NCI-H345 (cell line): ENCODE measurements around the gene RASGRP2.

Experiments
- DNase-seq: peaks from one replicate; lab custom pipeline; 2025; lab: John Stamatoyannopoulos, UW

RASGRP2 gene

DNA sequence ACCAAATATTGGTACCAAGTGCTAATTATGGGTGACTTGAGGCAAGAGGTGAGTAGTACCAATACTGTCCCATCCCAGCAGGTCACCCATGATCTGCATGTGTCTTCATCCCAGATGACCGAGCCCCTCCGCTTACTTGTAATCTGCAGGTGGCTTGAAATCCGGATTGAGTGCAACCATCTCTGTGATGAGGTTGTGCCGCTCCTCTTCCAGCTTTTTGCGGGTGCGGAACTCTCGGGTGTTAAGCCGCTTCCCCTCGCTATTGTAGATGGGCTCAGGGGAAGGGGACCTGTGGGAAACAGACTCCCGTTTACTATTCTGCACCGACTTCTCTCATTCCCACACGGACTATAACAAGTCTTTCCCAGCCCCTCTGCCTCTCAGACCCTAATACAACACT, 26.2 kb upstream of the RASGRP2 start:
- no peak for DNase-seq

DNA sequence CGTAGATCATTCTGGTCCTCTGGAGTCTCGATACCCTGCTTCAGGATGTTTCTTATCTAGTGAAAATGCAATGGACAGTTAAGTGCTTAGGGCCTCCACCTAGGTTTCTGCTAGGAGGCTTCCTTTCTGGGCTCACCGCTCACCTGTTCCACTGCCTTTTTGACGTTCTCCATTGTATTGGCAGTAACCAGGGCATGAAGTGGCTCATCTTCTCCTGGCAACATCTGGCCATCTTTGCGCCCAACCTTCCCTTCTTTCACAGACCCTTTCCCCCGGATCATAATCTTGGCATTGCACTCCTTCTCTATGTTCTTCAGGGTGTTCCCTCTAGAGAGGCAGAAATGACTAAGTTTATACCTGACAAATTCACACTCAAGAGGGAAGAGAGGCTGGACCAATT, 25.3 kb upstream of the RASGRP2 start:
- no peak for DNase-seq

DNA sequence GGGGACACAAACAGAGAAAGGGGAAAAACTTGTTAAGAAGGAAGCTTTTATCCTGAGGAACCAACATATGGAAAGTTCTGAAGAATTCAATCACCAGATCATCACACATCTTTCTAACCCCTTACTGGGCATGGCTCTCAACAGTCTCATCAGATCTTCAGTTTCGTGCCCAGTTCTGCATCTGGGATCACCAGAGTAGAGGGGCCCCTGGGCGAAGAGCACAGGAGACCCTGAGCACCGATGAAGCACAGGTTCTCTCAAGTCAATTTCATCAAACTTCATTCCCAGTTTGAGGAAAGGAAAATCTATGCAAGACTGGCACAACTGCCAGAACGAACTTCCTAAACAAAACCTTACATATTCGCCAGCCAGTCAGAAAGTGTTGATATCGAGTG, 24.4 kb upstream of the RASGRP2 start:
- no peak for DNase-seq

DNA sequence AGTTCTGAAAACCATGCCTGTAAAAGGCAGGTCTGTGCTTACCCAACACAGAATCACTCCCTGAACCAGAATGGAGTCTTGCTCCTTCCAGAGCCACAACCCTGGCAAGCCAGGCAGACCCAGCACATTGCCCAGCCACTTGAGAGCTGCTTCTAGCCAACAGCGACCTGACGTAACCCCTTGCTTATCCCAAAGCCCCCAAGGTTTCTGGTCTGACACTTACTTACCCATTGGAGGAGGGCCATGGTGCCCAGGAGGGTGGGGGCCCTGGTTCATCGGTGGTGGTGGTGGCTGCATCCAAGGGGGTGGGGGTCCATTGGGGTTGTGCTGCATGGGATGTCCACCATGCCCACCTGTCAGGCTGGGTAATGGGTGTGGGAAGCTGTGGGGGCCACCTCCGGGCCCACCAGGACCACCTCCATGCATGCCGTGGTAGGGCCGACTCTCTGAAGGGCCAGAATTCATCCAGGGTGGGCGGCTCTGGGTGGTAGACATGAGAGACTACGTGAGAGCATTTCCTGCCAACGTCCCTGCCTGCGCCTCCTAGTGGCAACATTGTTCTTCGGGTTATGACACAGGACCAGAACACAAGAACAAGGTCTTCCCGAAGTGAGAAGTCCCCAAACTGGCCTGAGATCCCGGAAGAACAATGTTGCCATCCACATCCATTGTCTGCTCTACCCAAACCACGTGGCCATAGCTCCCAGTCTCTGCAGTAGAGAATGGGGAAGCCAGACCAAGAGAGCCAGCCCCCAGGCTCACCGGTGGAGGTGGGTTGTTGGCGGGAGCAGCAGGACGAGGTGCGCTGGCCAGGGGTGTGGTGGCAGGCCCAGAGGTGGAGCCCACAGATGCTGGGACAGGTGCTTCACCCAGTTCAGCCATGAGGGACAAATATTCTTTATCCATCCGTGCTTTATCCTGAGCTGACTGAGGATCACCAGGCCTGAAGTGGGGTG, 23.7 kb upstream of the RASGRP2 start:
- peak; percentile 27 for DNase-seq

DNA sequence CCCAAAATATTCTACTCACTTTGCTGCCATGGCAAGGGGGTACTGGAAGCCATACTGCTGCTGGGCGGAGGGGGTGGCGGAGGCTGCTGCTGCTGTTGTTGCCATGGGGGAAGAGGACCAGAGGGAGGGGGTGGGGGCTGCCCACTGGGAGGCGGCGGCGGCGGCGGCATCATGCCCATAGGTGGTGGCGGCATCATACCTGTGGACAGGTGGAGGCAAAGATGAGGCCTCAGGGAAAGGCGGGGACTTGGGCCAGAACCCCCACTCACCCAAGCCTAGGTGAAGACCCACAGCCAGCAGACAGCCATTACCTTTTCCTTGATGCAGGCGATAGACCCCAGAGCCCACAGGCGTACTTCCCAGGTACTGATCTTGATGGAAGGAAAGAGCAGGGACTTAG, 22.9 kb upstream of the RASGRP2 start:
- DNase-seq = no peak

DNA sequence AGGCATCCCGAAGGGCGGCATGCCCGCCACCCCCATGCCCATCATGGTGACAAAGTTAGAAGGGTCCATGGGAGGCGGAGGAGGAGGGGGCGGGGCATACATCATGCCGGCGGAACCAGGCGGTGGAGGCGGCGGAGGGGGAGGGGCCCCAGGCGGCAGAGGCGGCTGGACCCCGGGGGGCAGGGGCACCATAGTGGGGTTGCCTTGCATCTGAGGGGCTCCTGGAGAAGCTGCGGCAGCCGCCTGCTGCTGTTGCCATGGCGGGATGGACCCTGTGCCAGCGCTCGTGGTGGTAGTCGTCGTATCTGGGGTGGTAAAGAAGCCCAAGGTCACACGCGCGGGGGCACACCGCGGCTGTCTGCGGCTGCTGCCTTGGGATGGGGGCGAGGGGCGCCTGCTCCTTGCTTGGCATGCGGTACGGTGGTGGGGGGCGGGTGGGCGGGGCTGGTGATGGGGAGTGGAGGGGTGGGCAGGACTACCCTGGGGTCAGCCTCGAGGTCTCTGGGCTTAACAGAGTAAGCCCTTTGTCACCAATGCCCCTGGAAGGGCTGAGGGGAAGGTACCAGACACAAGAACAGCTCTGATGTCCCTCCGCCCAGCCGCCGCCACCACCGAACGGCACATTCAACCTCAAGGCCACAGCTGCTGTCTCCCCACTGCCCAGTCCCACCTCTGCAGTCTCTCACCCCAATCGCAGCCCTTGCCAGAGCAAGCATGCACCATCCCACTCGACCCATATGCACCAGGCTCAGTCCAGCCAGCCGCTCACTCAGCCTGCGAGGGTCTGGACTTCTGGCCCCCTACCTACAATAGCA, 22.1 kb upstream of the RASGRP2 start:
- no peak for DNase-seq

DNA sequence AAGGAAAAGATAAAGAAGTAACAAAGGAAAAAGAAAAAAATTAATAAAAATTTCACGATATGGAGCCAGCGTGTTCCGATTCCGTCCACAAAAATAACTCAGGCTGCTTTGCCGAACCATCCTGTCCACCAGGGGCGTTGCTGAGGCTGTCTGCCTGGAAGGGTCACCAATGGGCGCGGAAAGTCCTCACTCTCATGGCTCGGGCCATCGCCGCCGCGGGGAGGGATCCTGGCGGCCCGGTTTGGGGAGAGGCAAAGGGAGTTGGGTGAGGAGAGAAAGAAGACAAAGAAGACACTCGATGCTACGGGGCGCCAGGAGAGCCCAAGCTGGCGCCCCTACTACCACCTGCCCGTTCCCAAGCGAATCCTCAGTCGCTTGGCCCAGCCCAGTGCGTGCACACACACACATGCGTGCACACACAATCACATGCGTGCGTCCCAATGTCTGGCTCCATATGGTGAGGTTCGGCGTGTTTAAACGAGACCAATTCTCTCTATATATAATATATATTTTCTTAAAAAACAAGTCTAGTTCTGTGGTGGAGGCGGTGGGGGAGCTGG, 21.4 kb upstream of the RASGRP2 start:
- DNase-seq = no peak

DNA sequence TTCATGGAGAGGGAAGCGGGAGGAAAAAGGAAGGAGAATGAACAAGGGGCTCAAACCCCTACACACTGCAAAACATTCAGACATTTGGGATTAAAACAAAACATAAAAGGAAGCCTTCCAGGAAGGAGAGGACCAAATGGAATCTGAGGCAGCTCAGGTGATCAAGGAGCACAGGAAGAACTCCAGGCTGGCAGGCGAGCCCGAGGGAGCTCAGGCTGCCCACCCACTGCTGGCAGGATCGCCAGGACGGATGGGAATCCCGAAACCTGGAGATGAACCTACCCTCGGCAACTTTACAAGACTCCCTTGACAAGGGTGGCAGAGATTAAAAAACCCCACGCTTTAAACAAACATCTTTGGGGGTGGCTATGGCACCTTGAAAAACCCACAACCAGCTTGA, 20.8 kb upstream of the RASGRP2 start:
- no peak for DNase-seq

DNA sequence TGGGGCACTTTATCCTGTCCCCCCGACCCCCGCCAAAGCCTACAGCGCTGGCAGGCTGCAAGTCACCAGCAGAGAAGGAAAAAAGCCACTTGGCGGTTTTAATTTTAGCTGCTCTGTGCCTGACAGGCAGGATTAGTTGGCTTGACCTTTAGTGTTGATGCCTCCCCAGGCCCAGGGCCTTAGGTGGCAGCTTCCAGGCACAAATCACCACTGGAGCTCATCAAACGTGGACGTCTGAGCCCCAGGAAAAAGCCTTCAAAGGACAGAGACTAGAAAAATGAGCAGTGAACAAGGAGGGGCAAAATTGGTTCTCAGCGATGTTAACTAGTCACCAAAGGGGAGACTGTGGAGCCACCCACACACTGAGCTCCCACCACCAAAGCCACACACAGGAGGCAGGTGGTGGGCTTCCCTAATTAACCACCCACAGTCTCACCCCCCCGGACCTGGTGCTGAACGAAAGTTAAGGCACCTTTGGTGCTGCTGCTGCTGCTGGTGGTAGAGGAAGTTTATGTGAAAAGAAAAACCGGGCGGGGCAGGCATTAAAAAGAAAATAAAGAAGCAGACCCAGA, 20.2 kb upstream of the RASGRP2 start:
- no peak for DNase-seq

DNA sequence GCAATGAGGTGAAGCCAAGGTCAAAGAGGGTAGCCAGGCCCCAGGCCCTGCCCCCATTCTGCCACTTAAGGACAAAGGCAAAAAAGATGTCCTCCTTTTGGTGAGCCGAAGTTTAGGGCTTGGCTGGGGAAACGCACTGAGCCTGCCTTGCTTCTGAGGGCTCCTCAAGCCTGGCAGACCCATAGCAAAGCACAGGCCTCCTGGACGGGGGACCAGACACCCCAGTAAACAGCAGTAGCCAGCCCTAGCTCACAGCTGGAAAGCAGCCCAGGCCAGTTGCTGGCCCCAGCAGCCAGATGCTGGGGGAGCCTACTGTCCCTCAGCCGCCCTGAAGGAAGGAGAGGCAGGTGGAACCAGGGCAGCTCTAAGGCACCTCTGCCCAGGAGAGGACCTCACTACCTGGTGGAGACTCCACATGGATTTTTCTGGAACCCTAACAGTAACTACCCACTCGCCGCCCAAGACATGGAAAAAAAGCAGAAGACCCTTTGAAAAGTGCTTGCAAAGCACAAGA, 19.6 kb upstream of the RASGRP2 start:
- DNase-seq = no peak

DNA sequence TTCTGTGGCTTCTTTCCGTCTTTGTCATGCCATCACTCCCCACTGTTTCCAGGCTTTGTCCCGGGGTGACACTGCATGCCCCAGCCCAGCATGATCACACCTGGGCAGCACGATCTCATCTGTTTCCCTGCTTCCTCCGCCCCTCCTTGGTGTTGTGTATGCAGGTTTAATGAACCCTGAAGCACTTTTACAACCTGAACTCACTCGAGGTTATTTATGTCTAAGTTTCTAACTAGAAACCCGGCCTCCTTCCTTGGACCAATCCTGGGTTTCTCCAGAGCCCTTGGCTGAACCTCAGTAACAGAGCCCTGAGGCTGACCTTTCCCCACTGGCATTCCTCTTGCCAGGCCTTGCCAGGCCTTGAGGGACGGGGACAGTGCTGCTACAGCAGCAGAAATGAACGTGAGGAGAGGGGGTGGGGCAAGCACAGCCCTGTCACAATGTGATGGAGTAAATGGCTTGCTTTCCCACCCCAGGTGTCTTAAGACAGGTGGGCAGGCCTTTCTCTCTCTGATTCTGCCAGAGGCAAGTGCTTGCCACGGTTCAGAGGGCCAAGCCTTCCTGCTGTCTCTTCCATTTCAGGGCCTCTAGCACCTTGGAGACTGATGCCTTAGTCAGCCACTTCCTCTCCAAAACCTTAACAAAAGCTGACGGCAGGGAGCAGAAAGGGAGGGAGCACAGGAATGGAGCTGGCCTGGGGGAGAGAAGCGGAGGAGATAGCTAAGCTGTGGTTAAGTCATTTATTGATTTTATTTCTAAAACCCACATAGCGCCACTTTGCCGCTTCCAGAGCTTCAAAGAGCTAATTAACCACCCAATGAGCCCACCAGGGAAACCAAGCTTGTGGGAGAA, 19.0 kb upstream of the RASGRP2 start:
- peak; percentile 47 for DNase-seq

DNA sequence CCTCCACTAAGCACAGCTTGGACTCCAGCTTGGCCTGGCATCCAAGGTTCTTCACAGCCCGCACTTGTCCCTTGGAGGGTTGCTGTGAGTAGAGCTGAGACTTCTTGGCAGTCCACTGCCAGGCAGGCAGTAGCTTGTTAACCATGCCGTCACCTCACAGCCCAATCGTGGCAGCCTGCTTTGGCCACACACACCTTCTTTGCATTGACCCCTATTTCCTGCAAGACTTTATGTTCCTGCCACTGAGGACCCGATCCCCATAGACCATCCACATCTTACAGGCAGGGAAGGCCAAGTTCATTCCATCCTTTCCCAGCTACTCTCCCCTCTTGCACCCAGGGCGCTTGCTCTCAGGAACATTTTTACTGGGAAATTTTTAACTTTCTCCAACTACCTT, 18.3 kb upstream of the RASGRP2 start:
- DNase-seq = no peak

DNA sequence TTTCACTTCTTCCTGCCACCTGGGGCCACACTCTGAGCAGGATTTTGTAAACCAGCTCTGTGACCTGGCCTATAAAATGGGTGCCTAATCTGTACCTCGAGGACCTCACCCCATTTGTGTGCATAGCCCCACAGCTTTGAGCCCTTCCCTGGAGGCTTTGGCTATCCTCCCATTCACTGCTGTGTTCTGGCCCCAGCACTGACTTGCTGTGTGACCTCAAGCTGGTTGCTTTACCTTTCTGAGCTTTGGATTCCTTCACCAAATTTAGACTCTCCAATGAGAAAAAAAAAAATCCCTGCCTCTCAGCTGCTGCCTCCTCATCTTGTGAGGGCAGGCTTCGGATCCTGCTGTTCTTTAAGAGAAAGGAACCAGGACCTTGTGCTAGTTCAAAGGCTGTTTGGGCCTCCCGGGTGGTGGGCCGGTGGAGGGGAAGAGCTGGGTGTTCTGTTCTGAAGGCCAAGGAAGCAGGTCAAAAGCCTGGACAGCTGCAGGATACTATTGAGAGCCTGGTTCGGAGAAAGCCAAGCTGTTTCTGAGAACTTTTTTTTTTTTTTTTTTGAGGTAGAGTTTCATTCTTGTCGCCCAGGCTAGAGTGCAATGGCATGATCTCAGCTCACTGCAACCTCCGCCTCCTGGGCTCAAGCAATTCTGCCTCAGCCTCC, 16.9 kb upstream of the RASGRP2 start:
- no peak for DNase-seq

DNA sequence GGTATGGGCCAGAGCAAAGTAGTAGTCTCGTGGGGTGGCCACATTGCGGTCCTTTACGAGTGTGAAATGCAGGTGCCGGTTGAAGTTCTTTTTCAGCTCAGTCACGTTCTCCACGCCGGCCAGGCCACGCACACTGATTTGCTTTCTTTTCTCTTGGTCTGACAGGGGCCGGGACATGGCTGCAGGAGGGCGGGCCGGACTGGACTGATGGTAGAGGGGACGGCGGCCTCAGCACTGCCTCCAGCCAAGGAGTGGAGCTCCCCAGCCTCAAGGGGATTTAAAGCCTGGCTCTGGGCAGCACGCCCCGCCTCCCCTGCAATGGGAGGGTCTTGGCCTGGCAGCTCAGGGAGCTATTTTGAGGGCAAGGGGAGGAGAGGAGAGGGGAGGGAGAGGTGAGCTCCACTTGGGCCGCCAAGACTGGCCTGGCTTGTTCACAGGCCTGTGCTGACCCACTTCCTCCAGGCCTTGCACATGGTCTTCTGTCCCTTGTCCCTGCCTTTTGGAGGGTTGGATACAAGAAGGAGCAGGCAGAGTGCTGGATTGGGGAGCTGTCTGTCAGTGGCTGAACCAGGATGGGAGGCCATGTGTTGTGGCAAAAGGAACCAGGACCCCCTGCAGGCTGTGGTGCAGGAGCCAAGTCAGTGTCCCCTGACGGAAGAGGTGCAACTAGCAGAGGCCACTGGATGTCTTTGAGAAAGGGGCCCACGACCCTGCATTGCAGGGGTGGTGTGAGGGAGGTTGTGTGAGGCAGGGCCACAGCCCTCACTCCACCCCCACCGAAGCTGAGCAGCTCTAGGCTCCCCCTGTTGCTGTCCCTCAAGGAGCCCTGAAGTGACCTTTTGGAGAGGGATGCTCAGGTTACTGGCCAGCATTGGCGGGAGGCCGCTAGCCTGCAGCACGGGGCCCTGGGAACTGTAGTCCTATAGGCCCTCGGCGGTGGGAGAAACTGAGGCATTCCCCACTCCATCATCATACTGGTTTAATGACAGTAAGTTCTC, 16.1 kb upstream of the RASGRP2 start, which contains the start of gene PYGM:
Gene PYGM, minus strand, starts transcription at position 253 of the 998 bp plus-strand sequence. Its CDS starts 76 bp downstream, at position 177.
- DNase-seq = no peak

DNA sequence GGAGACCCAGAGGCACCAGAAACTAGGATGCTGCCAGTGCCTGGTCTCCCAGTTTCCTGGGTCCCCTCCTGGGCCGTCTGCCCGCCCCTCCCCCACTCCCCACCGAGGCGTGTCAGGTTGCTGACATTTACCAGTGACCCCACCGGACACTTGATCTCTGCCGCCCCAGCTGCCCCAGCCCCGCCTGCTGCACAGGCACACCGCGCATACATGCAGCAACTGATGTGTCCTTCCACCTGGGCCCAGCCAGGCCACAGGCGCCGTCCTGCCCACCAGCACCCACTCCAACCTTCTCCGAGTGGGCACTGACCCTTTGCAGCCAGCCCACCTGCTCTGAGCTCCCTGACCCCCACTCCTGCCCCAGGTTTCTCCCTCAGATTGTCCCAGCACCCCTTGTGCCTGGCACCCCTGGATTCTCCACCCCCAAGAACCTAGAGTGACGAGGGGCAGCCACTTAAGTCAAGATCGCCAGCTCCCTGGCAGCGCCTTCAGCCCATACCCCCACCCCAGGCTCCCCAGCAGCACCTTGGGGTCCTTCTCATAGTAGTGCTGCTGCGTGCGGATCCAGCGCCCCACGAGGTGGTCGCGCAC, 15.3 kb upstream of the RASGRP2 start:
- no peak for DNase-seq

DNA sequence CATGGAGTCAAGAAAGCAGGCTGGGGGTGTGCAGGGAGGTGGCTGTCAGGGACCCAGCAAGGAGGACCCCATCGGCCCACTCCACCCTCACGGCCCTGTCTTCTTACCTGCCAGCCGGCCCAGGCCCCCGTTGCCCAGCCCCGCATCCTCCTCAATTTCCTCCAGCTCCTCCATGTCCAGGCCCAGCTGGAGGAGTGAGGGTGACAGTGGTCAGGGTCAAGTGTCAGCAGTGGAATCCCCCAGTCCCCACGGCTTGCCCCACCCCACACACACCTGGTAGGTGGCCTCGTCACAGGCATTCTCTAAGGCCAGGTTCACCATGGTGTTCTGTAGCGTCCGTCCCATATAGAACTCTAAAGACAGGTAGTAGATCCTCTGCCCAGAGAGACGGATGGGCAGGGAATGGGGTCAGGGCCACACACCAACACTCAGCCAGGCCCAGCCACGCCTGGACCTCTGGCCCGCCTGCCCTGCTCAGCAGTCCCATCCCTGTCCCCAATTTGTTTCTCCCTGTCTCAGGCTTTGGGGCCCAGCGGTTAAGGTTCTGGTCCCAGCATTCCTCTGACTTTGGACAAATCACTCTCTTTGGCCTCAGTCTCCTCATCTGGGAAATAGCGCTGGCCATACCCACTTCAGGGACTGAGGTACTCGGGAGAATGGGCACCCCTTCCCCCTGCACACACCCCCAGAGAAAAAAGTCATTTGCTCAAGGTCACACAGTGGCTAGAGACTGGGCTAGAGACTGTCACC, 14.6 kb upstream of the RASGRP2 start:
- no peak for DNase-seq

DNA sequence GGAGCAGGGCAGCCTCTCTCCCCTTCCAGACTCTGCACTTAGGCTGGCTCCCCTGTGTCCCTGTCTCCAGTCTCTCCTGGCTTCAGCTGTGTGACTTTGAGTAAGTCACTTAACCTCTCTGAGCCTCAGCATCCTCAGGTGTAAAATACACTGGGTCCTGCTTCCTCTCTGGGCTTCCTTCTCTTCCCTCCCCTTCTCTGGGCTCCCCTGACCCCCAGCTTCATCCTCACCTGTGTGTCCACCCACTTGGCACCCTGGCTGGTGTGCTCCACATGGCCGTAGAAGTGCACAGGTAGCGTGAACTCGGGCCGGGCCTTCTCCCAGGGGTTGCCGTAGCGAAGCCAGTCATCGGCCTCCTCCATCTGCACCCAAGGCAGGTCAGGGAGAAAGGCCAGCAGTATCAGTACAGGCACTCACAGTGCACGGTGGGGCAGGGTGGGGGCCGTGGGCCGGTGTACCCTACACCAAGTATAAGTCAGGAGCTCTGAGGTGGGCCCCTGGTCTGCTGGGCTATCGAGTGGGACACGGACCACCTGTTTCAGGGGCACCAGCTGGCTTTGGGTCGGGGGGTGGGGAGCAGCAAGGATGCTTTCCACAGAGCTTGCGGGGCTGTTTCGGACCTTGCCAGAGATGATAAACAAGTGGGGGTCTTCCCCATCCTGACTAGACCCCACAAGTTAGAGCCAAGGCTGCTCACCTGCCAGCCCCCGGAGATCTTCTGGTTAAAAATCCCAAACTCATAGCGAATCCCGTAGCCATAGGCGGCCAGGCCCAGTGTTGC, 13.8 kb upstream of the RASGRP2 start:
- no peak for DNase-seq
